ENCODE results near the gene LIX1.

LIX1 gene

GRCh38 chr5:97134634-97135033 lies 7.8 kb downstream of the LIX1 start:
- CTCF ChIA-PET: interaction anchor here (0.6 to 0.7 kb wide), 2 partner anchors 413 to 430 kb away, joined by 3 to 4 read pairs; no protein-coding TSS in a partner anchor
- Histone ChIP-seq H3K4me3 (ENCODE audit: low read depth, low read length) (no peak overlapping the region), H3K9me3 (ENCODE audit: control insufficient read depth, insufficient read depth, low read depth, low read length) (no peaks in the 10 kb centered on the region), H3K36me3 (ENCODE audit: control insufficient read depth in 2 of 2, insufficient read depth in 1 of 2, low read length in 2 of 2) (no peaks in the 10 kb centered on the region), H3K4me1 (ENCODE audit: control insufficient read depth, insufficient read depth, low read length) (no peaks in the 10 kb centered on the region), H3K27ac (ENCODE audit: extremely low read depth, low read depth, low read length) (no peak overlapping the region)
- TF ChIP-seq KLF1 (tag by site-specific recombination; IDR thresholded peaks at IDR 0.05) (no peak), ZNF747 (tag by site-specific recombination; IDR thresholded peaks at IDR 0.05) (no peak), ZNF792 (tag by site-specific recombination; IDR thresholded peaks at IDR 0.05) (no peak), ZNF510 (tag by site-specific recombination; IDR thresholded peaks at IDR 0.05; ENCODE audit: insufficient replicate concordance) (no peak), ZNF596 (tag by site-specific recombination; IDR thresholded peaks at IDR 0.05) (no peak), ZNF76 (tag by site-specific recombination; IDR thresholded peaks at IDR 0.05; ENCODE audit: borderline replicate concordance, low read depth) (no peak)
- POLR2A ChIA-PET: no interaction called here

GRCh38 chr5:97133101-97133500 lies 9.3 kb downstream of the LIX1 start:
- H3K9me3 ChIP-seq (ENCODE audit: control insufficient read depth, insufficient read depth, low read depth, low read length): no peaks in the 10 kb centered on the region
- TF ChIP-seq KLF7 (tag by site-specific recombination; IDR thresholded peaks at IDR 0.05; ENCODE audit: borderline replicate concordance) (no peak), ZBTB17 (tag by site-specific recombination; IDR thresholded peaks at IDR 0.05) (no peak), ZSCAN18 (tag by site-specific recombination; IDR thresholded peaks at IDR 0.05) (no peak), EGR2 (tag by site-specific recombination; IDR thresholded peaks at IDR 0.05; ENCODE audit: low read depth) (no peak), ZNF214 (tag by site-specific recombination; IDR thresholded peaks at IDR 0.05; ENCODE audit: borderline replicate concordance) (no peak), ZNF747 (tag by site-specific recombination; IDR thresholded peaks at IDR 0.05) (no peak), ZNF24 (tag by site-specific recombination; IDR thresholded peaks at IDR 0.05) (no peak), ZNF398 (tag by site-specific recombination; IDR thresholded peaks at IDR 0.05) (no peak), ZNF157 (tag by site-specific recombination; IDR thresholded peaks at IDR 0.05) (no peak), ELK4 (IDR thresholded peaks at IDR 0.05; ENCODE audit: borderline replicate concordance, low read depth, low read length) (no peak), OVOL3 (tag by site-specific recombination; IDR thresholded peaks at IDR 0.05) (no peak), ATF2 (tag by site-specific recombination; IDR thresholded peaks at IDR 0.05; ENCODE audit: low read depth) (no peak), ZBTB48 (tag by site-specific recombination; IDR thresholded peaks at IDR 0.05) (no peak), ZNF211 (tag by site-specific recombination; IDR thresholded peaks at IDR 0.05; ENCODE audit: low read depth) (no peak)
- POLR2A ChIA-PET: no interaction called here
- H3K4me3 ChIP-seq (ENCODE audit: low read depth, low read length): no peak overlapping the region
- CTCF ChIA-PET: interaction anchor here (1.5 kb wide), 1 partner anchor 9 kb away, joined by 4 read pairs; the partner anchor contains the start of gene LIX1
- H3K36me3 ChIP-seq (ENCODE audit: control insufficient read depth in 2 of 2, insufficient read depth in 1 of 2, low read length in 2 of 2): no peaks in the 10 kb centered on the region
- no peaks in the 10 kb centered on the region for H3K4me1 ChIP-seq (ENCODE audit: control insufficient read depth, insufficient read depth, low read length)
- no peak overlapping the region for H3K27ac ChIP-seq (ENCODE audit: extremely low read depth, low read depth, low read length)
